RWPE2 (cell line): ENCODE data around the gene ATP5PD.
A peak's percentile ranks its signal among the peaks of the same experiment; 100 is the strongest.

Source experiments
- ATAC-seq: fragments of 200-7000 bp; cut with Tn5 transposase; 3 replicates; pipeline ENCODE4 v1.9.1; 2021; ENCODE audit warnings: low read depth
- DNase-seq: peaks from one replicate; pipeline ENCODE4 v3.0.0-alpha.2; 2020; ENCODE audit warnings: low spot score
- H3K27ac ChIP-seq: fragments of 450-650 bp; 2 replicates; pipeline ENCODE4 v1.5.1; 2017; ENCODE audit warnings: mild to moderate bottlenecking; ENCODE audit not compliant: poor library complexity, severe bottlenecking
- H3K27me3 ChIP-seq: fragments of 250-450 bp; sonication (Bioruptor Pico); 2 replicates; pipeline ENCODE4 v1.5.1; 2021; ENCODE audit warnings: mild to moderate bottlenecking, moderate library complexity; ENCODE audit not compliant: insufficient read depth, poor library complexity, severe bottlenecking
- H3K36me3 ChIP-seq: fragments of 250-450 bp; sonication (Bioruptor Pico); 2 replicates; pipeline ENCODE4 v1.5.1; 2020; ENCODE audit warnings: low read depth, mild to moderate bottlenecking, moderate library complexity
- H3K4me1 ChIP-seq: fragments of 250-450 bp; sonication (Bioruptor Pico); 2 replicates; pipeline ENCODE4 v1.5.1; 2021; ENCODE audit warnings: mild to moderate bottlenecking, moderate library complexity; ENCODE audit not compliant: insufficient read depth, poor library complexity, severe bottlenecking
- H3K4me3 ChIP-seq: fragments of 250-450 bp; sonication (Bioruptor Pico); 2 replicates; pipeline ENCODE4 v1.5.1; 2021; ENCODE audit warnings: mild to moderate bottlenecking, moderate library complexity; ENCODE audit not compliant: severe bottlenecking
- H3K9me3 ChIP-seq: fragments of 250-450 bp; sonication (Bioruptor Pico); 2 replicates; pipeline ENCODE4 v1.5.1; 2021; ENCODE audit warnings: mild to moderate bottlenecking, moderate library complexity; ENCODE audit not compliant: severe bottlenecking
- CTCF ChIP-seq: fragments of 450-650 bp; IDR thresholded peaks from one replicate; pipeline ENCODE4 v1.5.1; 2017; ENCODE audit warnings: mild to moderate bottlenecking, moderate library complexity; ENCODE audit not compliant: poor library complexity, severe bottlenecking

The ATP5PD gene

GRCh38 chr17:75019710-75020109 is 27.1 kb downstream of the ATP5PD start:
- Histone ChIP-seq H3K9me3 (no peaks in the 10 kb centered on the region), H3K4me3 (no peak overlapping the region), H3K27me3 (no peaks in the 10 kb centered on the region), H3K4me1 (no peaks in the 10 kb centered on the region), H3K36me3 (peaks cover 47% of the 10 kb centered on the region), H3K27ac (no peak overlapping the region)
- no peak for TF ChIP-seq CTCF
- no peak for ATAC-seq
- DNase-seq = no peak

- Histone ChIP-seq H3K9me3 (no peaks in the 10 kb centered on the region), H3K4me1 (no peaks in the 10 kb centered on the region), H3K27ac (no peak overlapping the region), H3K4me3 (no peak overlapping the region), H3K36me3 (peaks cover 49% of the 10 kb centered on the region), H3K27me3 (no peaks in the 10 kb centered on the region)
- TF ChIP-seq CTCF = no peak
- DNase-seq (no peak), ATAC-seq (no peak)
Observed at GRCh38 chr17:75019146-75019545, 27.6 kb downstream of the ATP5PD start.

GRCh38 chr17:75013092-75013559 is 33.6 kb downstream of the ATP5PD start:
- Histone ChIP-seq H3K4me1 (peaks cover 12% of the 10 kb centered on the region), H3K9me3 (no peaks in the 10 kb centered on the region), H3K36me3 (peaks cover 20% of the 10 kb centered on the region), H3K27ac (peak overlapping the region; percentile 58), H3K27me3 (no peaks in the 10 kb centered on the region), H3K4me3 (peak overlapping the region; percentile 56)
- no peak for TF ChIP-seq CTCF
- DNase-seq (no peak), ATAC-seq (no peak)

- TF ChIP-seq CTCF = peak; percentile 25
- Histone ChIP-seq H3K36me3 (peaks cover 15% of the 10 kb centered on the region), H3K9me3 (no peaks in the 10 kb centered on the region)
Observed at GRCh38 chr17:75012346-75013091, 34.2 kb downstream of the ATP5PD start, which contains the start of gene MRPL58. Gene MRPL58 (plus strand): TSS chr17:75012670. CDS start chr17:75012687, 17 bp downstream.

GRCh38 chr17:75012096-75012345 is 34.7 kb downstream of the ATP5PD start:
- no peaks in the 10 kb centered on the region for H3K27me3 ChIP-seq
- peak overlapping the region; percentile 56 for H3K4me3 ChIP-seq
- TF ChIP-seq CTCF = no peak
- H3K27ac ChIP-seq = peak overlapping the region; percentile 58
- no peak for DNase-seq
- peaks cover 12% of the 10 kb centered on the region for H3K4me1 ChIP-seq
- peaks cover 10% of the 10 kb centered on the region for H3K36me3 ChIP-seq
- H3K9me3 ChIP-seq = no peaks in the 10 kb centered on the region
- ATAC-seq = no peak

More at GRCh38 chr17:75012346-75013091, 34.2 kb downstream of the ATP5PD start, which contains the start of gene MRPL58:
- H3K4me3 ChIP-seq = peak within 1 kb of the TSS; percentile 56
- H3K27ac ChIP-seq = peak within 1 kb of the TSS; percentile 58
- DNase-seq (no peak), ATAC-seq (peak; percentile 91)
- H3K4me1 ChIP-seq = peaks cover 12% of the 10 kb centered on the region
- H3K27me3 ChIP-seq = no peaks in the 10 kb centered on the region
